GM18870 (cell line): ENCODE results near the gene IL20RA.

ENCODE experiments used
- ATAC-seq: cut with Tn5 transposase; IDR thresholded peaks from one replicate; pipeline ENCODE4 v1.9.1; 2021; ENCODE audit warnings: moderate library complexity; ENCODE audit not compliant: unreplicated experiment

Gene IL20RA

GRCh38 chr6:137010128-137010718, 34.5 kb downstream of the IL20RA start:
- ATAC-seq: no peak

DNA sequence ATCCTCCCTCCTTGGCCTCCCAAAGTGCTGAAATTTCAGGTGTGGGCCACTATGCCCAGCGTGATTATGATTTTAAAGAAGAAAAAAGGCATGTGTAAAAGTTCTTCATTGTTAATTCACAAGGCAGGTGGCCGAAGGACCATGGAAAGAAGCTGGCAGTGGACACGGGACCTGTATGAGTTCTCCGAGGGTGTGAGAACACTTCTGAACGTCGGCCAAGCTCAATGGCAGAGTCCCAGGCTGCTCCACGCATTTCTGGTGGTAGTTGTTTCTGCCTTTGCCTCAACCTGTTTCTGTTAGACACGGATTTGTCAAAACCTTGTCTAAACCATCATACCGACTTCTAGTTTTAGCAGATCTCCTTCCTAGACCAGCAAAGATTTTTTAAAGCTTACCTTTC, 36.6 kb downstream of the IL20RA start:
- ATAC-seq: no peak

GRCh38 chr6:137006056-137006455, 38.7 kb downstream of the IL20RA start:
- ATAC-seq: no peak

DNA sequence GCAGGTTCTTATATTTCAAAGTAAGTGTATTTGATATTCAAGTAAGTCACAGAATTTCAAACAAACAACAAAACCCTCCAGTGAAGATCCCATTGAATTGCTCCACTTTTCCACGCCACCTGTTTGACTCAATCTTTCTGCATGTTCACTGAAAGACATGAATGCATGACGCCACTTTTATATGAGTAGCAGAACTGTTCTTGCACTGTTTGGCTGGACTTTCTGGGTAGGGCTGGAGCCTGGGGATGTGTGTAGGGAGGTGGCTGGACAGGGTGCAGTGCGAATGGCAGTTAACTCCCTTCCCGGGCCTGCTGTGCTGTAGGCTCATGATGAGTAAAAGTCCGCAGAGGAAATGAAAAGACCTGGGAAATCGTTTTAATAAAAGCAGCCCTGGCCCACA, 39.7 kb downstream of the IL20RA start:
- no peak for ATAC-seq

- ATAC-seq: no peak
These were observed 42.3 kb downstream of the IL20RA start for GRCh38 chr6:137002505-137002904.

- no peak for ATAC-seq
These were observed 42.8 kb downstream of the IL20RA start for GRCh38 chr6:137001977-137002302.

DNA sequence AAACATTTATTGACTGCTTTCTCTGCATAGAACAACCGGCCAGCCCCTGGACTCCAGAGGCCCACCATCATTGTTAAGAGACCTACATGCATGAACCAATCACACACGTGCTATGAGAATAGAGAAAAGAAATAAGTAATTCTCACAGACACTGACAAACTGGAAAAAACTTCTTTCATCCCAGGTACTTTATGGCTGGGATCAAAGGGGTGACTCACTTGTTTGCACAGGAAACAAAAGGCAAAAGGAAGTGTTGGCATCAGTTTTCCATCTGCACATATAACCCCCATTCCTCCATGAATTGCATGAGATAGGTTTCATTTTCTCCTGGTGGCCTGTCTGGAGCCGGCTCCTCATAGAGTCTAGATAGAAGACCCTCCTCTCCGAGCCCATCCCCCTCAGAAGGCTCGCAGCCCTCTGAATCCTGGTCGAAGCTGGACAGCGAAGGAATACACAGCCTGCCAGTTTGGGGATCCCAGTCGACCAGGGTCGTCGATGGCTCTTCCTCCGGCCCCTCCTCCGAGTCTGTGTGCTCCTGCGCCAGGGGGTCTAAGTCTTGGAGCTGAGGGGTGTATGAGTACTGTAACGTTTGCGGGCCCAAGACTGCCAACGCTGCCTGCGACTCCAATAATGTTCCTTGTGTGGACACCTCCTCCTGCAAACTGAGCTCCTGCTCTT, 43.3 kb downstream of the IL20RA start:
- no peak for ATAC-seq

GRCh38 chr6:137000825-137001224, 43.9 kb downstream of the IL20RA start:
- no peak for ATAC-seq

GRCh38 chr6:136995521-136995920, 49.2 kb downstream of the IL20RA start:
- ATAC-seq: no peak

- no peak for ATAC-seq
These were observed 50.0 kb downstream of the IL20RA start for GRCh38 chr6:136994782-136995181.

DNA sequence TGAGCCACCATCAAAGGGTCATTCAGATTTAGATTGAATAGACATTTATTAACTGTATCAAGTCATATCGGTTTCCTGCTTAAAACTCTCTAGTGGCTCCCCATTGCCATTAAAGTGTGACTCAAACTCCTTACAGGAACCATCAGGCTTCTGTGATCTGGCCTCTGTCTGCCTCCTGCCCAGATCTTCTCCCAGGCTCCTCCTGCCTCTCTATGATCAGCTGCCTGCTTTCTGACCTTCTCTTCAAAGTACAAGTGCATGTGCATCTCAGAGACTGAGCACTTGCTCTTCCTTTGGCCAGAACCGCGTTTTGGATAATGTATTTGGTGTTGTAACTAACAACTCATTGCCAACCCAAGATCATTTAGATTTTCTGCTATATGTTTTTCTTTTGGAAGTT, 52.7 kb downstream of the IL20RA start:
- ATAC-seq: no peak

- no peak for ATAC-seq
These were observed 53.1 kb downstream of the IL20RA start for GRCh38 chr6:136991646-136992045.

DNA sequence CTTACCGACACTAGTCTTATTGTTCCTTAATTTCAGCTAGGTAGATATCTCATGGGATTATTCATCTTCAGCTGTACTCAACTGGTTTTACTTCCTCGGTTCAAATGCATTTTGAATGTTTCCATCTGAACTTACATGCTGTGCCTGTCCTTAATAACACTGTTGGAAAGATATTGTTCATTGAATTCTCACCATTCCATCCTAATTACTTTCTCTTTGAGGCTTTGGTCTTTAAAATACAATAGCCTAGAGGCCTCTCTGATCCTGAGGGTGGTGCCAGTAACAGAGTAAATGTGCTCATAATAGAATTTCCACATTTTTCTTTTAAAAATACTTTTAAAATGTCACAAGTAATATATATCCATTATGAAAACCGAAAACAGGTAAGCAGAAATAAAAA, 54.0 kb downstream of the IL20RA start:
- ATAC-seq: no peak

GRCh38 chr6:136990242-136990578, 54.6 kb downstream of the IL20RA start:
- no peak for ATAC-seq

- no peak for ATAC-seq
These were observed 55.1 kb downstream of the IL20RA start for GRCh38 chr6:136989571-136990241.

DNA sequence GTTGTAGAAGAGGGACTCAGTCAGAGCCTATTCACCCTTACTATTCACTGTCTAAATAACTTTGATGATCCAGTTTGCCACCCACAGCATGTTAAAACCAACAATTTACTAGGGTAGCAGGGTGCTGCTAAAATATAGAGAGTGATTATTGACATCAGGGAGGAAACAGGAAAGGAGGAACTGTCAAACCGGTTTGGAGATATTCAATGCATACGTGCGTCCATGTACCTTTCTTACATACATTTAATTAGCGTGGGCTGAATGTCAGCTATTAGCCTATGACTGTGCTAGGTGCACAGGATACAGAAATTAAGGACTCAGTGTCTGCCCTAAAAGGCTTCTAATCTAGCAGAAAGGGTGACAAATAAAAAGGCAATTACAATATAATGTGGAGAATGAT, 57.2 kb downstream of the IL20RA start:
- ATAC-seq: no peak

- ATAC-seq: no peak
These were observed 59.3 kb downstream of the IL20RA start for GRCh38 chr6:136985502-136985901.

DNA sequence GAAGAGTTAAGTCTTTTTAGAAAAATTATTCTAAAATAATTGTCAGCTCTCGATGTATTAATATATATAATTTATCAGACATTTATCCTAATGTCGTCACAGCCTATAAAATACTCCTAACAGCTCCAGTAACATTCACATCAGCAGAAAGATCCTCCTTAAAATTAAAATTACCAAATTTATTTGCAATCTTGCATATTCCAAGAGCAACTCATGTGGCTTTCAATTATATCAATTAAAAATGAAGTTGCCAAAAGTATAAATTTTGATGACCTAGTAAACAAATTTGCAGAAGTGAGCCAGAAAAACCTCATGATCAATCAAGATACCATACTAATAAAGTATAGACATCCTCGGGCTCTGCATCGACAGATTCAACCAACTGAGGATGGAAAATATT, 60.2 kb downstream of the IL20RA start:
- no peak for ATAC-seq

DNA sequence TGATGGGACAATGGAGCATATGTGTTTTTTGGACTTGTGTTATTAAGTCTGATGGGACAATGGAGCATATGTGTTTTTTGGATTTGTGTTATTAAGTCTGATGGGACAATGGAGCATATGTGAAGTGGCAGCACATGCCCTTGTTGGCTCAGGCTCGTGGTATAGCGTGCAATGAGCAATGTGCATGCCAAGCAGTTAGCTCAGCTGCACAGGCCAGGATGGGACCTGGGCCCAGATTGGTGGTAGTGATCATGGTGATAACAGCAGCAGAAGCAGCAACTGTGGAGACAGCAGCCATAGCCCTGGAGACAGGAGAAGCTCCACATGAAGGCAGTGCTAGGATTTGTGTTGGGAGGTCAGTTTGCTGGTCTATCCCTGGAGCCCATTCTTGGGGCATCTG, 61.1 kb downstream of the IL20RA start:
- ATAC-seq: no peak

- no peak for ATAC-seq
These were observed 61.8 kb downstream of the IL20RA start for GRCh38 chr6:136982928-136983327.

DNA sequence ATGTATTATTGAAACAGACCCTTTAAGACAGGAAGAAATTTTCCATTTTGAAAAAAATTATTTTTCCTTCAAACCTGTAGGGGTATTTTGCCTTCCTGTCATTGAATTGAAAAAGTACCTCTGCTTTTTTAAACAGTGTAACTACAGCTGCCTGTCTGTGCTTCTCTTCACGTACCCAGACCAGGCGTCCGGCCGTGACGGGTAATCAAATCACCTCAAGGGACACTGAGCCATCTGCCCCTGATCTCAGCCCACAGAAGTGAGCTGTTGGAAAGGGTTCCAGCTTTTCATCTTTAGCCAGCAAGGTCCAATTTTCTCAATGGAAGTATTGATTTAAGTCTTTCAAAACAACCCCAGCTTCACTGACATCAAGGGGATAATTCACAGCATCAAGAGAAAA, 64.7 kb downstream of the IL20RA start:
- no peak for ATAC-seq

DNA sequence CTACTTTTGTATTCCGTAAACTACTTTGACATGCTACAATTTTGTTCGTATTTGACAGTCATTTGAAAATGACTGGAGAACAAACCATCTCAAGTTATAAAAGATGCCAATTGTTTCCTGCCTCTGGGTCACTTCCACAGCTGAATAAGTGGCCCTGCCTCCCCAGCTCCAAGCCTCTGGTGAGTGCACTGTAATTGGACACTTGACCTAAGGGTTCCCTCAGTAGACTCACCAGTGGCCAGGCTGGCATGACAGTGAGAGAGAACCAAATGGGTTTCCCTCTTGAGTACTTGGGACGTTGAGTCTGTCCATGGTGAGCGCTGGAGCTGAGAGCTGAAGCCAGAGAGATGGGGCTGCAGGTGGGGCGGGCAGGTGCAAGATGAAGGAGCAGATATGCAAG, 65.6 kb downstream of the IL20RA start:
- ATAC-seq: no peak

DNA sequence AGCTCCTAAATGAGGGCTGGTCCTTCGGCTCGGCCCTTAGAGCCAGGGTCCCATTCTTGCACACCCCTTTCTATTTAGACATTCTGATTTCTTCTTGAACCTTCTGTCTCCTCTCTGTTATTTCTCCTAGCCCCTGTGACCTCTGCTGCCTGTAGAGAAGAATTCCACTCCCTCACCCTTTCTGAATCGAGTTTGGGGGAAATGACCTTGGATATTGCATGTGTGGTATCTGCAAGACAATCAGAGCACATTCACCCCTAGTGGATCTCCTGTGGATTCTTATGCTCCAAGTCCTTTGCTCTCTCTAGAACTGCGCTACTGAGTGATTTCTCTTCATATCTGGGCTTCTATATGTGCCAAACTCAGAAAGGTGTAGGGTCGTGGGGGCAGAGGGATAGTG, 67.7 kb downstream of the IL20RA start:
- no peak for ATAC-seq
